ENCODE measurements around the gene ABHD15. TPM values are rescaled to one million over a fixed set of nuclear protein-coding genes. Genes with fewer than 3 reads are reported as not detected.

The ABHD15 gene
- total RNA-seq, 1 experiment from 2014 or later = 8.2 TPM

- DNase-seq (ENCODE audit: low read depth, low spot score) (no peak), ATAC-seq (no peak)
- Histone ChIP-seq H4K20me1 (ENCODE audit: insufficient read depth) (no peaks in the 10 kb centered on the region), H3K4me2 (ENCODE audit: low read length) (no peak overlapping the region), H3K4me3 (replicated peaks in 1 of 2; ENCODE audit: low read depth in 1 of 2, low read length in 2 of 2) (no peak overlapping the region), H3K9me2 (ENCODE audit: insufficient read depth) (no peaks in the 10 kb centered on the region), H3K36me3 (ENCODE audit: control insufficient read depth in 1 of 2, insufficient read depth in 2 of 2, low read length in 2 of 2) (peaks cover 6 to 10% of the 10 kb centered on the region in 2 experiments; a peak in 2 of 4 replicates), H3K4me1 (ENCODE audit: control insufficient read depth in 1 of 2, insufficient read depth in 2 of 2, low read length in 2 of 2) (peaks cover 7 to 42% of the 10 kb centered on the region in 2 experiments; a peak in 3 of 4 replicates), H3K27ac (ENCODE audit: low read depth, low read length) (no peak overlapping the region), H3K9me3 (ENCODE audit: control insufficient read depth in 1 of 2, insufficient read depth in 1 of 2, low read depth in 1 of 2, low read length in 2 of 2) (no peaks in the 10 kb centered on the region), H3K79me2 (ENCODE audit: insufficient read depth, low read length) (peaks cover 45% of the 10 kb centered on the region), H2AFZ (ENCODE audit: low read depth, low read length, poor library complexity, severe bottlenecking) (no peak overlapping the region), H3K27me3 (ENCODE audit: insufficient read depth, low read length) (no peaks in the 10 kb centered on the region), H3K9ac (ENCODE audit: low read length) (no peak overlapping the region)
- RAD21 ChIA-PET (ENCODE audit: low non-redundant PET in 1 of 2, low total read pairs in 2 of 2, uncharacterized antibody in 2 of 2, unreplicated experiment in 2 of 2) = interaction anchor here in 1 of 2 experiments (0.8 kb wide), 1 partner anchor 10 kb away, joined by 3 read pairs; no protein-coding TSS in a partner anchor
- TF ChIP-seq EZH2phosphoT487 (IDR thresholded peaks at IDR 0.05; ENCODE audit: borderline replicate concordance) (no peak), TCF7L2 (IDR thresholded peaks at IDR 0.05; ENCODE audit: borderline replicate concordance, extremely low read depth, insufficient read depth, insufficient read length) (no peak), CEBPB (IDR thresholded peaks at IDR 0.05; ENCODE audit: low read depth) (no peak), POLR2AphosphoS5 (IDR thresholded peaks at IDR 0.05; ENCODE audit: low read depth, low read length) (no peak), ELF1 (IDR thresholded peaks at IDR 0.05; ENCODE audit: borderline replicate concordance, low read depth) (no peak), CTCF (IDR thresholded peaks at IDR 0.05 in 2 of 3, conservative IDR thresholded peaks at IDR 0.05 in 1 of 3; ENCODE audit: borderline replicate concordance in 1 of 3, insufficient read depth in 1 of 3, low read depth in 2 of 3, low read length in 2 of 3) (no peak), POLR2A (IDR thresholded peaks at IDR 0.05; ENCODE audit: borderline replicate concordance, extremely low read depth, insufficient read depth, insufficient read length) (no peak)
- TF ChIP-seq, protein P1, sequence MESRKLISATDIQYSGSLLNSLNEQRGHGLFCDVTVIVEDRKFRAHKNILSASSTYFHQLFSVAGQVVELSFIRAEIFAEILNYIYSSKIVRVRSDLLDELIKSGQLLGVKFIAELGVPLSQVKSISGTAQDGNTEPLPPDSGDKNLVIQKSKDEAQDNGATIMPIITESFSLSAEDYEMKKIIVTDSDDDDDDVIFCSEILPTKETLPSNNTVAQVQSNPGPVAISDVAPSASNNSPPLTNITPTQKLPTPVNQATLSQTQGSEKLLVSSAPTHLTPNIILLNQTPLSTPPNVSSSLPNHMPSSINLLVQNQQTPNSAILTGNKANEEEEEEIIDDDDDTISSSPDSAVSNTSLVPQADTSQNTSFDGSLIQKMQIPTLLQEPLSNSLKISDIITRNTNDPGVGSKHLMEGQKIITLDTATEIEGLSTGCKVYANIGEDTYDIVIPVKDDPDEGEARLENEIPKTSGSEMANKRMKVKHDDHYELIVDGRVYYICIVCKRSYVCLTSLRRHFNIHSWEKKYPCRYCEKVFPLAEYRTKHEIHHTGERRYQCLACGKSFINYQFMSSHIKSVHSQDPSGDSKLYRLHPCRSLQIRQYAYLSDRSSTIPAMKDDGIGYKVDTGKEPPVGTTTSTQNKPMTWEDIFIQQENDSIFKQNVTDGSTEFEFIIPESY (IDR thresholded peaks at IDR 0.05; ENCODE audit: extremely low read depth, insufficient replicate concordance, low read length) = no peak
- CTCF ChIA-PET = interaction anchor here (2.0 to 6.0 kb wide), 4 partner anchors 10 to 511 kb away, joined by 7 to 38 read pairs (median 12); partner anchors contain the start of gene ANKRD13B
- POLR2A ChIA-PET = interaction anchor here (2.0 kb wide), 1 partner anchor 10 kb away, joined by 6 read pairs; the partner anchor contains the start of gene ANKRD13B
- BruUV-seq (replicated peaks) = no TSS peak
- intact Hi-C loops (cut with micrococcal nuclease) = no loop called here
Measured at GRCh38 chr17:29582254-29582765, 15.5 kb upstream of the ABHD15 start.

Data from HCT116 (cell line).